SK-N-SH (cell line): ENCODE data around the gene MYO15B. TPM values are rescaled to one million over a fixed set of nuclear protein-coding genes. Genes with fewer than 3 reads are reported as not detected.

Experiments
- CTCF ChIP-seq: fragments of 200-600 bp; sonication (generic); IDR thresholded peaks from 2 replicates; pipeline ENCODE4 v1.6.1; 2017; ENCODE audit warnings: antibody characterized with exemption, mild to moderate bottlenecking, moderate library complexity
- FOXJ3 ChIP-seq: sonication (generic); formaldehyde crosslinking; IDR thresholded peaks from 2 replicates; pipeline ENCODE4 v1.5.1; 2020; ENCODE audit warnings: mild to moderate bottlenecking, missing genetic modification reagents
- FOXM1 ChIP-seq: IDR thresholded peaks from 2 replicates; pipeline ENCODE4 v1.4.0; 2012; ENCODE audit warnings: low read depth, mild to moderate bottlenecking
- MXI1 ChIP-seq: IDR thresholded peaks from 2 replicates; pipeline ENCODE4 v1.6.1; 2012; ENCODE audit warnings: mild to moderate bottlenecking, low read depth, low read length, improper control_type of control experiment
- SIN3A ChIP-seq: IDR thresholded peaks from 2 replicates; pipeline ENCODE4 v1.6.1; 2012; ENCODE audit warnings: low read depth, mild to moderate bottlenecking, low read length, moderate library complexity, borderline replicate concordance
- polyA plus RNA-seq, 3 experiments: library from polyadenylated mRNA; depleted of rRNA; stranded (reverse); fragments of >200 nt; gene quantifications; 2 replicates each; pipeline ENCODE4 v1.2.3, GENCODE V29; 2012
- TF ChIP-seq, protein P1 (sequence below): IDR thresholded peaks from 2 replicates; pipeline ENCODE4; 2012

Gene MYO15B
- polyA plus RNA-seq, 1 of the 3 experiments (the other 2 are of a cell fraction) = 10.3 TPM

DNA sequence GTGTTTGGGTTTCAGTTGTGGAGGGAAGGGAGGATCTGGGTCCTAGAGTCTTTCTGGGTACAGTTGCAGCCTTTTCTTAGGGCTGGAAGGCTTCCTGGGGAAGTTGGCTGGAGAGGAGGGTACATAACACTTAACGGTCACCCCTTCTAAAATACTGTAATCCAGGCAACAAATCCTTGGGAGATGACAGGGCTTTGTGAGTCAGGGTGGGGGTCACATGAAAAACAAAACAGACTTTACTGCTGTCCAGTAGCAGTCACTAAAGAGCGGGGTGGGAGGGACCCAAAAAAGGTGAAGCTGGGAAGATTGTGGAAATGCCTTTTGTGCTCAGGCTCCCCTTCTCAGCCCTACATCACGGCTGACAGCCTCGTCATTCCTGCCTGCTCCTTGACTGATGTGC, 85.9 kb downstream of the MYO15B start (continued):
- TF ChIP-seq MXI1 (no peak), FOXM1 (no peak), CTCF (no peak), FOXJ3 (CRISPR knock-in tag) (no peak), SIN3A (no peak)
- TF ChIP-seq, protein P1, sequence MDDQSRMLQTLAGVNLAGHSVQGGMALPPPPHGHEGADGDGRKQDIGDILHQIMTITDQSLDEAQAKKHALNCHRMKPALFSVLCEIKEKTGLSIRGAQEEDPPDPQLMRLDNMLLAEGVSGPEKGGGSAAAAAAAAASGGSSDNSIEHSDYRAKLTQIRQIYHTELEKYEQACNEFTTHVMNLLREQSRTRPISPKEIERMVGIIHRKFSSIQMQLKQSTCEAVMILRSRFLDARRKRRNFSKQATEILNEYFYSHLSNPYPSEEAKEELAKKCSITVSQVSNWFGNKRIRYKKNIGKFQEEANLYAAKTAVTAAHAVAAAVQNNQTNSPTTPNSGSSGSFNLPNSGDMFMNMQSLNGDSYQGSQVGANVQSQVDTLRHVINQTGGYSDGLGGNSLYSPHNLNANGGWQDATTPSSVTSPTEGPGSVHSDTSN = no peak

Other genes starting within 250 kb of the MYO15B start
- gene GRB2, start 182.1 kb upstream of the MYO15B start, polyA plus RNA-seq (2012; rRNA removed) = 81.6 and 89.6 TPM in 2 replicates
- gene TMEM94, start 131.2 kb upstream of the MYO15B start, polyA plus RNA-seq (2012; rRNA removed) = 68.0 and 89.9 TPM in 2 replicates
- 5.2 and 6.5 TPM in 2 replicates for gene CASKIN2, start 72.3 kb upstream of the MYO15B start, polyA plus RNA-seq (2012; rRNA removed)
- gene TSEN54, start 71.3 kb upstream of the MYO15B start, polyA plus RNA-seq (2012; rRNA removed) = 29.8 and 37.7 TPM in 2 replicates
- 4.4 and 6.7 TPM in 2 replicates for gene LLGL2, start 62.1 kb upstream of the MYO15B start, polyA plus RNA-seq (2012; rRNA removed)
- gene SMIM5, start 45.6 kb downstream of the MYO15B start, polyA plus RNA-seq (2012; rRNA removed) = 0.02 TPM in 1 of 2 replicates, not detected in the other
- gene RECQL5, start 79.4 kb downstream of the MYO15B start, polyA plus RNA-seq (2012; rRNA removed) = 22.5 and 25.3 TPM in 2 replicates
- 145 and 158 TPM in 2 replicates for gene SAP30BP, start 79.5 kb downstream of the MYO15B start, polyA plus RNA-seq (2012; rRNA removed)
- 3.6 and 7.0 TPM in 2 replicates for gene ITGB4, start 133.7 kb downstream of the MYO15B start, polyA plus RNA-seq (2012; rRNA removed)
- gene GALK1, start 177.4 kb downstream of the MYO15B start, polyA plus RNA-seq (2012; rRNA removed) = 36.5 and 39.2 TPM in 2 replicates
- gene UNK, start 197.0 kb downstream of the MYO15B start, polyA plus RNA-seq (2012; rRNA removed) = 19.9 and 24.8 TPM in 2 replicates